SK-N-SH treated with all-trans-retinoic acid at 6 μM for 48 hours (cell line): Measurements from ENCODE around the gene ANK2.

Experiments used
- ATAC-seq: fragments of 200-7000 bp; cut with Tn5 transposase; 3 replicates; pipeline ENCODE4 v1.9.1; 2020; ENCODE audit warnings: mild to moderate bottlenecking, moderate library complexity
- ARNTL ChIP-seq: fragments of 450-650 bp; formaldehyde crosslinking; IDR thresholded peaks from 2 replicates; pipeline ENCODE4 v1.5.0; 2020; ENCODE audit warnings: low read depth, mild to moderate bottlenecking, moderate library complexity, borderline replicate concordance
- BACH2 ChIP-seq: fragments of 250-450 bp; sonication (Bioruptor Pico); IDR thresholded peaks from 2 replicates; pipeline ENCODE4 v1.9.0; 2021; ENCODE audit warnings: mild to moderate bottlenecking, borderline replicate concordance
- CREB5 ChIP-seq: fragments of 250-450 bp; sonication (Bioruptor Pico); IDR thresholded peaks from 2 replicates; pipeline ENCODE4 v1.5.1; 2020; ENCODE audit warnings: low read depth, mild to moderate bottlenecking, moderate library complexity
- CSDC2 ChIP-seq: fragments of 250-450 bp; sonication (Bioruptor Pico); IDR thresholded peaks from 2 replicates; pipeline ENCODE4 v1.5.0; 2020; ENCODE audit warnings: mild to moderate bottlenecking, moderate library complexity
- CSRNP3 ChIP-seq: fragments of 250-450 bp; sonication (Bioruptor Pico); IDR thresholded peaks from 2 replicates; pipeline ENCODE4 v1.5.1; 2021; ENCODE audit warnings: mild to moderate bottlenecking, moderate library complexity
- ESRRG ChIP-seq: fragments of 250-450 bp; sonication (Bioruptor Pico); IDR thresholded peaks from 2 replicates; pipeline ENCODE4 v1.6.1; 2021; ENCODE audit warnings: mild to moderate bottlenecking
- ISL1 ChIP-seq: fragments of 250-450 bp; sonication (Bioruptor Pico); IDR thresholded peaks from 2 replicates; pipeline ENCODE4 v2.1.2; 2022; ENCODE audit warnings: mild to moderate bottlenecking, moderate library complexity
- OSR1 ChIP-seq: fragments of 250-450 bp; sonication (Bioruptor Pico); IDR thresholded peaks from 2 replicates; pipeline ENCODE4 v1.8.0; 2022; ENCODE audit warnings: moderate library complexity, mild to moderate bottlenecking, inconsistent platforms
- POU6F1 ChIP-seq: fragments of 250-450 bp; sonication (Bioruptor Pico); IDR thresholded peaks from 2 replicates; pipeline ENCODE4 v1.8.0; 2021; ENCODE audit warnings: low read depth, mild to moderate bottlenecking, moderate library complexity, borderline replicate concordance
- PPARA ChIP-seq: fragments of 250-450 bp; sonication (Bioruptor Pico); IDR thresholded peaks from 2 replicates; pipeline ENCODE4 v1.5.0; 2020; ENCODE audit warnings: mild to moderate bottlenecking, borderline replicate concordance
- RARB ChIP-seq: fragments of 250-450 bp; sonication (Bioruptor Pico); IDR thresholded peaks from 2 replicates; pipeline ENCODE4 v1.8.0; 2021; ENCODE audit warnings: mild to moderate bottlenecking, moderate library complexity
- SNAI2 ChIP-seq: fragments of 250-450 bp; sonication (Bioruptor Pico); IDR thresholded peaks from 2 replicates; pipeline ENCODE4 v1.5.0; 2020; ENCODE audit warnings: mild to moderate bottlenecking, moderate library complexity
- TCF4 ChIP-seq: fragments of 250-450 bp; sonication (Bioruptor Pico); IDR thresholded peaks from 2 replicates; pipeline ENCODE4 v1.8.0; 2021; ENCODE audit warnings: mild to moderate bottlenecking, moderate library complexity, borderline replicate concordance
- TOX ChIP-seq: fragments of 250-450 bp; sonication (Bioruptor Pico); IDR thresholded peaks from 2 replicates; pipeline ENCODE4 v1.8.0; 2021; ENCODE audit warnings: mild to moderate bottlenecking, moderate library complexity, borderline replicate concordance
- TSHZ2 ChIP-seq: fragments of 250-450 bp; sonication (Bioruptor Pico); IDR thresholded peaks from 2 replicates; pipeline ENCODE4 v1.5.0; 2020; ENCODE audit warnings: mild to moderate bottlenecking, moderate library complexity
- ZC3H10 ChIP-seq: fragments of 250-450 bp; sonication (Bioruptor Pico); IDR thresholded peaks from 2 replicates; pipeline ENCODE4 v1.5.1; 2021; ENCODE audit warnings: mild to moderate bottlenecking, moderate library complexity
- ZFP3 ChIP-seq: fragments of 250-450 bp; sonication (Bioruptor Pico); IDR thresholded peaks from 2 replicates; pipeline ENCODE4 v1.5.0; 2020; ENCODE audit warnings: mild to moderate bottlenecking, moderate library complexity
- ZFP30 ChIP-seq: fragments of 450-650 bp; formaldehyde crosslinking; IDR thresholded peaks from 2 replicates; pipeline ENCODE4 v1.5.0; 2022; ENCODE audit warnings: mild to moderate bottlenecking, moderate library complexity
- ZNF565 ChIP-seq: fragments of 450-650 bp; formaldehyde crosslinking; conservative IDR thresholded peaks from 2 replicates; pipeline ENCODE4 v1.5.0; 2020; ENCODE audit warnings: low read depth, mild to moderate bottlenecking, moderate library complexity
- ZNF8 ChIP-seq: fragments of 450-650 bp; formaldehyde crosslinking; IDR thresholded peaks from 2 replicates; pipeline ENCODE4 v1.5.0; 2020; ENCODE audit warnings: mild to moderate bottlenecking, moderate library complexity

ANK2 gene

GRCh38 chr4:113209652-113210320, 160.3 kb downstream of the ANK2 start:
- TF ChIP-seq TCF4 (CRISPR knock-in tag) (no peak), SNAI2 (CRISPR knock-in tag) (no peak), ZNF8 (CRISPR knock-in tag) (no peak), POU6F1 (CRISPR knock-in tag) (no peak), PPARA (CRISPR knock-in tag) (no peak), ARNTL (CRISPR knock-in tag) (no peak), ZFP3 (CRISPR knock-in tag) (no peak), OSR1 (no peak), ISL1 (CRISPR knock-in tag) (no peak), ZC3H10 (CRISPR knock-in tag) (no peak), CREB5 (CRISPR knock-in tag) (no peak), BACH2 (CRISPR knock-in tag) (no peak), ZFP30 (CRISPR knock-in tag) (no peak), TOX (CRISPR knock-in tag) (no peak), ZNF565 (CRISPR knock-in tag) (no peak), CSRNP3 (CRISPR knock-in tag) (no peak), RARB (no peak), ESRRG (CRISPR knock-in tag) (no peak), TSHZ2 (CRISPR knock-in tag) (no peak)
- ATAC-seq: no peak

- no peak for TF ChIP-seq OSR1
- no peak for TF ChIP-seq ZFP30 (CRISPR knock-in tag)
- TF ChIP-seq ARNTL (CRISPR knock-in tag): no peak
- no peak for TF ChIP-seq CSDC2
- no peak for TF ChIP-seq ISL1 (CRISPR knock-in tag)
- no peak for TF ChIP-seq TCF4 (CRISPR knock-in tag)
These were observed 163.2 kb downstream of the ANK2 start for GRCh38 chr4:113212613-113213012.

GRCh38 chr4:113221990-113222389, 172.5 kb downstream of the ANK2 start:
- peak; percentile 22; the same call in 1 of the 3 replicates for ATAC-seq
- no peak for TF ChIP-seq RARB
- TF ChIP-seq CSDC2: no peak
- TF ChIP-seq ZFP3 (CRISPR knock-in tag): no peak
- TF ChIP-seq CREB5 (CRISPR knock-in tag): no peak
- TF ChIP-seq TOX (CRISPR knock-in tag): no peak
- no peak for TF ChIP-seq ZNF565 (CRISPR knock-in tag)
- no peak for TF ChIP-seq OSR1

More at GRCh38 chr4:113212613-113213012, 163.2 kb downstream of the ANK2 start:
- ATAC-seq: no peak
